IMR-90 (cell line): Measurements from ENCODE around the gene TIE1. TPM values are rescaled to one million over a fixed set of nuclear protein-coding genes. Genes with fewer than 3 reads are reported as not detected.

Experiments used
- ATAC-seq: fragments of 200-7000 bp; cut with Tn5 transposase; 2 replicates; pipeline ENCODE4 v1.9.1; 2020; ENCODE audit warnings: low read depth, mild to moderate bottlenecking, moderate library complexity
- BruUV-seq: library from RNA; stranded (reverse); fragments of 400-500 nt; replicated peaks from 2 replicates; lab custom pipeline; 2021; lab: Mats Ljungman, UMichigan
- CTCF ChIA-PET: fragments of 300-600 bp; formaldehyde crosslinking; extraction: SDS; loops from one replicate; lab custom pipeline; 2021; ENCODE audit warnings: antibody characterized with exemption; lab: Yijun Ruan, JAX
- POLR2A ChIA-PET: fragments of 300-600 bp; sonication (Branson Sonifier 250); formaldehyde crosslinking; loops from one replicate; lab custom pipeline; 2022; ENCODE audit warnings: antibody characterized with exemption; ENCODE audit not compliant: unreplicated experiment; lab: Charles Lee
- DNase-seq: peaks from one replicate; pipeline ENCODE4 v3.0.0; 2013
- H2AFZ ChIP-seq: replicated peaks from 2 replicates; pipeline ENCODE3; 2013; ENCODE audit warnings: low read length, mild to moderate bottlenecking; ENCODE audit not compliant: poor library complexity
- H2AK5ac ChIP-seq: 2 replicates; pipeline ENCODE4 v1.6.1; 2013; ENCODE audit warnings: low read depth, low read length, inconsistent platforms
- H2AK9ac ChIP-seq: replicated peaks from 2 replicates; pipeline ENCODE3; 2013; ENCODE audit warnings: mild to moderate bottlenecking, low read depth, low read length, moderate library complexity; ENCODE audit not compliant: poor library complexity
- H2BK120ac ChIP-seq: 2 replicates; pipeline ENCODE4 v1.6.1; 2013; ENCODE audit warnings: low read depth, low read length, inconsistent platforms
- H2BK15ac ChIP-seq: 3 replicates; pipeline ENCODE4 v1.6.1; 2013; ENCODE audit warnings: low read depth, low read length, inconsistent platforms
- H2BK20ac ChIP-seq: 2 replicates; pipeline ENCODE4 v1.6.1; 2013; ENCODE audit warnings: low read depth, mild to moderate bottlenecking, inconsistent platforms, low read length, moderate library complexity
- H2BK5ac ChIP-seq: 2 replicates; pipeline ENCODE4 v1.6.1; 2013; ENCODE audit warnings: mild to moderate bottlenecking, low read depth, low read length, inconsistent platforms; ENCODE audit not compliant: poor library complexity, severe bottlenecking
- H3K14ac ChIP-seq: replicated peaks from 2 replicates; pipeline ENCODE4 v1.6.1; 2013; ENCODE audit warnings: low read depth, low read length, inconsistent platforms
- H3K18ac ChIP-seq: 2 replicates; pipeline ENCODE4 v1.6.1; 2013; ENCODE audit warnings: low read depth, low read length, control low read depth
- H3K23ac ChIP-seq: 2 replicates; pipeline ENCODE4 v1.6.1; 2013; ENCODE audit warnings: low read depth, low read length, inconsistent platforms
- H3K27ac ChIP-seq: 2 replicates; pipeline ENCODE4 v1.5.1; 2013; ENCODE audit warnings: mild to moderate bottlenecking, control low read depth, low read length; ENCODE audit not compliant: insufficient read depth
- H3K27me3 ChIP-seq: 2 replicates; pipeline ENCODE4 v1.6.1; 2013; ENCODE audit warnings: low read length; ENCODE audit not compliant: control insufficient read depth, insufficient read depth
- H3K36me3 ChIP-seq: 2 replicates; pipeline ENCODE4 v1.6.1; 2013; ENCODE audit warnings: low read length, mixed read lengths; ENCODE audit not compliant: control insufficient read depth, insufficient read depth
- H3K4ac ChIP-seq: 2 replicates; pipeline ENCODE4 v1.6.1; 2013; ENCODE audit warnings: low read depth, low read length, inconsistent platforms
- H3K4me1 ChIP-seq: 2 replicates; pipeline ENCODE4 v1.6.1; 2013; ENCODE audit warnings: low read length, mixed read lengths; ENCODE audit not compliant: control insufficient read depth, insufficient read depth
- H3K4me2 ChIP-seq: 2 replicates; pipeline ENCODE4 v1.6.1; 2013; ENCODE audit warnings: low read depth, mild to moderate bottlenecking, control low read depth, low read length, moderate library complexity
- H3K4me3 ChIP-seq: 2 replicates; pipeline ENCODE4 v1.5.1; 2013; ENCODE audit warnings: low read depth, mild to moderate bottlenecking, control low read depth, low read length, moderate library complexity; ENCODE audit not compliant: insufficient read depth
- H3K56ac ChIP-seq: 2 replicates; pipeline ENCODE4 v1.6.1; 2013; ENCODE audit warnings: low read length, inconsistent platforms; ENCODE audit not compliant: insufficient read depth; ENCODE audit errors: extremely low read depth
- H3K79me1 ChIP-seq, 2 experiments: 2 replicates each; pipeline ENCODE4 v1.6.1; 2013; ENCODE audit warnings: low read length in 2 of 2, inconsistent platforms in 1 of 2, low read depth in 1 of 2
- H3K9ac ChIP-seq: 2 replicates; pipeline ENCODE4 v1.6.1; 2013; ENCODE audit warnings: low read depth, low read length, control low read depth
- H3K9me1 ChIP-seq: 2 replicates; pipeline ENCODE4 v1.6.1; 2013; ENCODE audit warnings: low read length, inconsistent platforms; ENCODE audit not compliant: insufficient read depth
- H3K9me3 ChIP-seq: 2 replicates; pipeline ENCODE4 v1.6.1; 2013; ENCODE audit warnings: low read length; ENCODE audit not compliant: control insufficient read depth, insufficient read depth
- H4K20me1 ChIP-seq: 2 replicates; pipeline ENCODE4 v1.6.1; 2013; ENCODE audit warnings: low read length, inconsistent platforms; ENCODE audit not compliant: insufficient read depth
- H4K5ac ChIP-seq: 2 replicates; pipeline ENCODE4 v1.6.1; 2013; ENCODE audit warnings: mild to moderate bottlenecking, low read depth, low read length, control low read depth
- H4K8ac ChIP-seq, 2 experiments: 2 replicates each; pipeline ENCODE4 v1.6.1; 2013; ENCODE audit warnings: low read depth in 2 of 2, low read length in 2 of 2, control low read depth in 1 of 2, inconsistent platforms in 1 of 2
- H4K91ac ChIP-seq: 2 replicates; pipeline ENCODE4 v1.6.1; 2013; ENCODE audit warnings: low read depth, low read length, inconsistent platforms; ENCODE audit not compliant: insufficient read depth
- MAZ ChIP-seq: IDR thresholded peaks from 2 replicates; pipeline ENCODE4 v1.6.1; 2012; ENCODE audit warnings: low read depth, mild to moderate bottlenecking, low read length, improper control_type of control experiment, moderate library complexity, borderline replicate concordance
- WGBS, 2 experiments: methylation state at CpG; one replicate each; pipeline versions ENCODE4 v1.1.5 to v1.1.7; 2013; ENCODE audit warnings: missing lambda C conversion rate in 2 of 2; ENCODE audit not compliant: insufficient read length in 1 of 2; ENCODE audit errors: extremely low coverage in 2 of 2; 5-methylcytosine and 5-hydroxymethylcytosine counted together
- dilution Hi-C: fragments of 300-500 bp; cut with HindIII; formaldehyde crosslinking; loops from one replicate; pipeline ENCODE4 v1.14.3; 2018; ENCODE audit warnings: low sequenced_read_pairs; ENCODE audit not compliant: unreplicated experiment
- in situ Hi-C: fragments of 300-500 bp; cut with MboI; formaldehyde crosslinking; loops from 3 replicates; pipeline ENCODE4 v1.14.3; 2019; ENCODE audit warnings: low sequenced_read_pairs, inconsistent platforms, mixed read lengths
- intact Hi-C: fragments of 100-400 bp; cut with micrococcal nuclease; formaldehyde crosslinking; loops from 2 replicates; pipeline ENCODE4 v1.10.0; 2022
- polyA plus RNA-seq, 3 experiments: library from polyadenylated mRNA; depleted of rRNA; stranded (reverse); fragments of >200 nt; gene quantifications; 2 replicates each; pipeline ENCODE4 v1.2.3, GENCODE V29; 2012; ENCODE audit warnings: low replicate concordance in 1 of 3
- total RNA-seq: library from RNA; depleted of rRNA; stranded (reverse); fragments of >200 nt; gene quantifications from 2 replicates; pipeline ENCODE4 v1.2.3, GENCODE V29; 2012
- TF ChIP-seq, protein P1 (sequence below): fragments of 150-350 bp; IDR thresholded peaks from 2 replicates; pipeline ENCODE4 v1.6.1; 2016; ENCODE audit warnings: low read depth, mild to moderate bottlenecking, low read length, moderate library complexity, borderline replicate concordance

Gene TIE1
- total and polyA plus RNA-seq, 2 of the 4 experiments (the other 2 are of a cell fraction): 2.3 to 7.5 TPM

DNA sequence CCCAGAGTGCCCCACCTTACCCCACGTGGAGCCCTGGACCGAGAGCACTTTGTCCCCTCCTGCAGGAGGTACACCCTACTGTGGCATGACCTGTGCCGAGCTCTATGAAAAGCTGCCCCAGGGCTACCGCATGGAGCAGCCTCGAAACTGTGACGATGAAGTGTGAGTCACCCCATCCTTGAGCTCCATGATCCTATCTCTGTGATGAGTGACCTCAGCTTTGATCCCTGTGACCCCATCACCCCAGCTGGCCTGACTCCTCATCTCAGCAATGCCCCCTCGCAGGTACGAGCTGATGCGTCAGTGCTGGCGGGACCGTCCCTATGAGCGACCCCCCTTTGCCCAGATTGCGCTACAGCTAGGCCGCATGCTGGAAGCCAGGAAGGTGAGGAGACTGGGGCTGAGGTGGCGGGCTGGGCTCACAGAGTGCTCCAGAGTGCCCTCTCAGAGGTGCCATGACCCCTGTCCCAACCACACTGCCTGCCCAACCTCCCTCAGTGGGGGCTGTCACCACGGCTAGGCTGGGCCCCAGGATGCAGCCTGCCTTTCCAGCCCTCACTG lies 20.6 kb downstream of the TIE1 start:
- ChIA-PET CTCF (interaction anchor here (1.0 kb wide), 1 partner anchor 23 kb away, joined by 3 read pairs; no protein-coding TSS in a partner anchor), POLR2A (no interaction called here)
- no TSS peak for BruUV-seq

More for the DNA sequence above, 20.6 kb downstream of the TIE1 start:
- Histone ChIP-seq H3K27me3 (no peaks in the 10 kb centered on the region), H4K5ac (no peak overlapping the region), H3K9me3 (no peaks in the 10 kb centered on the region), H2AK9ac (no peak overlapping the region), H3K36me3 (no peaks in the 10 kb centered on the region), H3K79me1 (no peaks in the 10 kb centered on the region), H4K91ac (no peak overlapping the region), H2AK5ac (no peak overlapping the region), H3K9ac (no peak overlapping the region), H3K27ac (no peak overlapping the region), H3K18ac (no peak overlapping the region), H4K8ac (no peak overlapping the region), H2BK120ac (no peak overlapping the region), H2BK20ac (no peak overlapping the region), H3K4me3 (no peak overlapping the region), H3K4ac (no peak overlapping the region), H3K4me1 (peaks cover 6% of the 10 kb centered on the region), H4K20me1 (no peaks in the 10 kb centered on the region), H2BK5ac (no peak overlapping the region), H3K14ac (no peak overlapping the region), H3K56ac (no peak overlapping the region), H2AFZ (peak overlapping the region; percentile 14), H3K23ac (no peak overlapping the region), H2BK15ac (no peak overlapping the region), H3K9me1 (peaks cover 3% of the 10 kb centered on the region; the same call in 1 of the 2 replicates), H3K4me2 (no peak overlapping the region)
- ATAC-seq (no peak), DNase-seq (no peak)
- dilution Hi-C loops: no loop called here
- intact Hi-C loops: no loop called here
- WGBS, 2 experiments: no CpG with 5 or more reads among the region's 16 CpGs
- in situ Hi-C loops: no loop called here
- no peak for TF ChIP-seq MAZ
- TF ChIP-seq, protein P1, sequence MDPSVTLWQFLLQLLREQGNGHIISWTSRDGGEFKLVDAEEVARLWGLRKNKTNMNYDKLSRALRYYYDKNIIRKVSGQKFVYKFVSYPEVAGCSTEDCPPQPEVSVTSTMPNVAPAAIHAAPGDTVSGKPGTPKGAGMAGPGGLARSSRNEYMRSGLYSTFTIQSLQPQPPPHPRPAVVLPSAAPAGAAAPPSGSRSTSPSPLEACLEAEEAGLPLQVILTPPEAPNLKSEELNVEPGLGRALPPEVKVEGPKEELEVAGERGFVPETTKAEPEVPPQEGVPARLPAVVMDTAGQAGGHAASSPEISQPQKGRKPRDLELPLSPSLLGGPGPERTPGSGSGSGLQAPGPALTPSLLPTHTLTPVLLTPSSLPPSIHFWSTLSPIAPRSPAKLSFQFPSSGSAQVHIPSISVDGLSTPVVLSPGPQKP: no peak
